Activated CD4-positive, alpha-beta memory T cell treated with anti-CD3 and anti-CD28 coated beads, Interleukin-2, amount 10 ng/mL, durations not matched to agents 7 days and 5 days (primary cell): Measurements from ENCODE around the gene AIFM3. TPM values are rescaled to one million over a fixed set of nuclear protein-coding genes. Genes with fewer than 3 reads are reported as not detected.
A peak's percentile ranks its signal among the peaks of the same experiment; 100 is the strongest.

ENCODE experiments used
- CTCF ChIA-PET: fragments of 350-600 bp; sonication (Branson Sonifier 250); formaldehyde crosslinking; loops from one replicate; lab custom pipeline; 2021; ENCODE audit warnings: antibody characterized with exemption, inconsistent platforms; lab: Charles Lee
- POLR2A ChIA-PET: fragments of 350-600 bp; sonication (Branson Sonifier 250); formaldehyde crosslinking; loops from one replicate; lab custom pipeline; 2021; ENCODE audit warnings: antibody characterized with exemption; lab: Charles Lee
- DNase-seq: peaks from one replicate; pipeline ENCODE4 v3.0.0-alpha.2; 2020
- H3K27ac Mint-ChIP-seq: one replicate; pipeline ENCODE4 v1.8.0; 2021; ENCODE audit warnings: mild to moderate bottlenecking, mixed read lengths
- H3K27me3 Mint-ChIP-seq: one replicate; pipeline ENCODE4 v1.8.0; 2021; ENCODE audit warnings: mixed read lengths
- H3K36me3 Mint-ChIP-seq: one replicate; pipeline ENCODE4 v1.8.0; 2021; ENCODE audit warnings: low read depth, mixed read lengths
- H3K4me1 Mint-ChIP-seq: one replicate; pipeline ENCODE4 v1.8.0; 2021; ENCODE audit warnings: mixed read lengths
- H3K4me3 Mint-ChIP-seq: one replicate; pipeline ENCODE4 v1.8.0; 2021; ENCODE audit warnings: mild to moderate bottlenecking, mixed read lengths
- H3K9me3 Mint-ChIP-seq: one replicate; pipeline ENCODE4 v1.8.0; 2021; ENCODE audit warnings: mixed read lengths
- total RNA-seq, 2 experiments: library from RNA; stranded (reverse); gene quantifications; one replicate each; pipeline ENCODE4 v1.2.3, GENCODE V29; 2021

Gene AIFM3
- total RNA-seq, 2 experiments from 2014 or later: 0.23 to 0.58 TPM

- Mint-ChIP-seq H3K36me3 (peaks cover 3% of the 10 kb centered on the region), H3K27ac (no peak overlapping the region), H3K9me3 (peaks cover 8% of the 10 kb centered on the region), H3K27me3 (no peaks in the 10 kb centered on the region), H3K4me1 (peaks cover 14% of the 10 kb centered on the region), H3K4me3 (no peak overlapping the region)
- DNase-seq: no peak
- POLR2A ChIA-PET: no interaction called here
- CTCF ChIA-PET: no interaction called here
These were observed 8.7 kb downstream of the AIFM3 start for GRCh38 chr22:20975541-20976290.

DNA sequence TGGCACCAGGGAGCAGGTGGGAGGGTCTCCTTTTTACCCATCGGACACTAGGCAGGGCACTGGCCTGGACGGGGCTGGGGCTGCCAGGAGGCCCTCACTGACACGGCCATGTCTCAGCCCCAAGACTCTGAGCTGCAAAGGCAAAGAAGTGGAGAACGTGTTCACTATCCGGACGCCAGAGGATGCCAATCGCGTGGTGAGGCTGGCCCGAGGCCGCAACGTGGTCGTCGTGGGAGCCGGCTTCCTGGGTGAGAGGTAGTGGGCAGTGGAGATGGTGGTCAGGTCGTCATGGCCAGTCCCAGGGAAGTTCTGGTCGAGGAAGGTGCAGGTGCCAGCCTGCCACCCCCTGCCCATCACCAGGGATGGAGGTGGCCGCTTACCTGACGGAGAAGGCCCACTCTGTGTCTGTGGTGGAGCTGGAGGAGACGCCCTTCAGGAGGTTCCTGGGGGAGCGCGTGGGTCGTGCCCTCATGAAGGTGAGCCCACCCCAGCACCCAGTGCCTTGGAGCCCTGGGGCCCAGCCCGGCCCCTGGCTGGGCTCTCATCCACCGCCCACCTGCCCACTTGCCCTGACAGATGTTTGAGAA is 9.3 kb downstream of the AIFM3 start:
- DNase-seq: no peak
- ChIA-PET CTCF (interaction anchor here (0.5 kb wide), 1 partner anchor 42 kb away, joined by 4 read pairs; no protein-coding TSS in a partner anchor), POLR2A (no interaction called here)
- Mint-ChIP-seq H3K27ac (no peak overlapping the region), H3K36me3 (peaks cover 3% of the 10 kb centered on the region), H3K4me1 (peaks cover 20% of the 10 kb centered on the region), H3K27me3 (no peaks in the 10 kb centered on the region), H3K4me3 (no peak overlapping the region), H3K9me3 (peaks cover 8% of the 10 kb centered on the region)

DNA sequence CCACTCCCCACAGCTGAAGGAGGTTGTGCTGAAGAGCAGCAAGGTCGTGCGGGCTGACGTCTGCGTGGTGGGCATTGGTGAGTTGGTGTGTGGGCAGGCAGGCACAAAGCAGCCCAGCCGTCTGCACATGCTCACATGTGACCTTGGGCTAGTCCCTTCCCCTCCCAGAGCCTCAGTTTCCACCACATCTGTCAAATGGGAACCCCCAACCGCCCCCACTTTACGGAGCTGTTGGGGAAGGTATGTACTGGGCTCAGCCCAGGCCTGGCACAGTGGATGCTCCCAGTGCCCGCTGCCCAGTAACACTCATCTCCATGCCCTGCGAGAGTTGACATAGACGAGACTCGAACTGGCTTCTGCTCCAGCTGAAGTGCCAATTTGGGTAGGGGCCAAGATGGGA is 10.0 kb downstream of the AIFM3 start:
- Mint-ChIP-seq H3K4me1 (peaks cover 21% of the 10 kb centered on the region), H3K9me3 (peaks cover 8% of the 10 kb centered on the region), H3K27ac (no peak overlapping the region), H3K27me3 (no peaks in the 10 kb centered on the region), H3K4me3 (no peak overlapping the region), H3K36me3 (peaks cover 3% of the 10 kb centered on the region)
- CTCF ChIA-PET: interaction anchor here (0.5 kb wide), 1 partner anchor 43 kb away, joined by 4 read pairs; no protein-coding TSS in a partner anchor
- POLR2A ChIA-PET: no interaction called here
- DNase-seq: no peak

- no peak overlapping the region for H3K4me3 Mint-ChIP-seq
- H3K27ac Mint-ChIP-seq: no peak overlapping the region
- peaks cover 6% of the 10 kb centered on the region for H3K36me3 Mint-ChIP-seq
- peaks cover 8% of the 10 kb centered on the region for H3K9me3 Mint-ChIP-seq
- peaks cover 24% of the 10 kb centered on the region for H3K4me1 Mint-ChIP-seq
- POLR2A ChIA-PET: no interaction called here
- H3K27me3 Mint-ChIP-seq: no peaks in the 10 kb centered on the region
- DNase-seq: no peak
- CTCF ChIA-PET: no interaction called here
These were observed 10.6 kb downstream of the AIFM3 start for GRCh38 chr22:20977516-20978170.

- POLR2A ChIA-PET: no interaction called here
- no peak overlapping the region for H3K4me3 Mint-ChIP-seq
- H3K27ac Mint-ChIP-seq: no peak overlapping the region
- H3K36me3 Mint-ChIP-seq: peaks cover 6% of the 10 kb centered on the region
- no peak for DNase-seq
- CTCF ChIA-PET: no interaction called here
- H3K27me3 Mint-ChIP-seq: no peaks in the 10 kb centered on the region
- peaks cover 8% of the 10 kb centered on the region for H3K9me3 Mint-ChIP-seq
- peaks cover 32% of the 10 kb centered on the region for H3K4me1 Mint-ChIP-seq
These were observed 11.4 kb downstream of the AIFM3 start for GRCh38 chr22:20978419-20978818.

DNA sequence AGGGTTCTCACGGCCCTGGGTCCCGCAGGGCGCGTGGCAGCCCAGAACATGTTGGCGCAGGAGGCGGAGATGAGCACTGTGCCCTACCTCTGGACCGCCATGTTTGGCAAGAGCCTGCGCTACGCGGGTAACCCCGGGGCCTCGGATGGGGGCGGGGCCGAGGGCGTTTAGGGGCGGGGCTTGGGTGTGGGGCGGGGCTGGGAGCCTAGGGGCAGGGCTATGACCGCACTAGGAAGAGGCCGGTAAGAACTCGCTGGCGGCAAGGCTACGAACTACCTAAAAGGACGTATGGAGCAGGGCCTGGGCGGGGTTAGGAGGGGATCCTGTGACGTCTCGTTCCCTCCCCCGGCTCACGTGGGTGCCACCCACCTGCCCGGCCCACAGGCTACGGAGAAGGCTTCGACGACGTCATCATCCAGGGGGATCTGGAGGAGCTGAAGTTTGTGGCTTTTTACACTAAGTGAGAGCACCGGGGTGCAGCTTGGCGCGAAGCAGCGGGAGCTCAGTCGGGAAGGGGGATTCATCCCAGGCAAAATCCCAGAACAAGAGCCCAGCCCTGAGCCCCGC is 12.3 kb downstream of the AIFM3 start:
- ChIA-PET CTCF (no interaction called here), POLR2A (interaction anchor here (1.1 kb wide), 1 partner anchor 23 kb away, joined by 4 read pairs; the partner anchor contains the start of gene THAP7)
- peak; percentile 62 for DNase-seq
- Mint-ChIP-seq H3K4me3 (peak overlapping the region; percentile 21), H3K4me1 (peaks cover 39% of the 10 kb centered on the region), H3K9me3 (peaks cover 8% of the 10 kb centered on the region), H3K36me3 (peaks cover 12% of the 10 kb centered on the region), H3K27me3 (no peaks in the 10 kb centered on the region), H3K27ac (no peak overlapping the region)

- DNase-seq: no peak
- no peaks in the 10 kb centered on the region for H3K27me3 Mint-ChIP-seq
- CTCF ChIA-PET: no interaction called here
- POLR2A ChIA-PET: interaction anchor here (1.1 to 1.2 kb wide), 2 partner anchors 8 to 22 kb away, joined by 3 to 4 read pairs; partner anchors contain the start of gene THAP7
- peaks cover 8% of the 10 kb centered on the region for H3K9me3 Mint-ChIP-seq
- no peak overlapping the region for H3K4me3 Mint-ChIP-seq
- H3K4me1 Mint-ChIP-seq: peaks cover 39% of the 10 kb centered on the region
- H3K27ac Mint-ChIP-seq: no peak overlapping the region
- peaks cover 12% of the 10 kb centered on the region for H3K36me3 Mint-ChIP-seq
These were observed 12.9 kb downstream of the AIFM3 start for GRCh38 chr22:20979940-20980453.

DNA sequence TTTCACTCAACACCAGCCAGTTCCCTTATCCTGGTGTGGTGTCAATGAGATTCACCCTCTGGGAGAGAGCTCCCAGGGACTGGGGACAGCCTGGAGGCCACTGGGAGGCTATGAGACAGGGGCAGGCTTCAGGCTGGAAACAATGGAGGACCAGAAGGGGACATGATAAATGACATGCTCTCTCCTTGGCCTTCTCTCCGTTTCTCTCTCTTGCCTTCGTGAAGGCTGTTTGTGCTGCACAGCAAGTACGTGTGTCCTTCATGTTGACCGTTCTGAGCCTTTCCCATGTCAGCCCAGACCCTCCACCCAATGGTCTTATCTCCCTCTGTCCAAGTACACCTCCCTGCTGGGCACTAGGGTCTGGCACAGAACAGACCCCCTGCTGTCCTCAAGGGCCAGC is 13.5 kb downstream of the AIFM3 start:
- no peaks in the 10 kb centered on the region for H3K27me3 Mint-ChIP-seq
- ChIA-PET POLR2A (interaction anchor here (1.2 kb wide), 1 partner anchor 8 kb away, joined by 3 read pairs; no protein-coding TSS in a partner anchor), CTCF (no interaction called here)
- peaks cover 39% of the 10 kb centered on the region for H3K4me1 Mint-ChIP-seq
- peaks cover 12% of the 10 kb centered on the region for H3K36me3 Mint-ChIP-seq
- peak overlapping the region; percentile 89 for H3K4me3 Mint-ChIP-seq
- H3K27ac Mint-ChIP-seq: no peak overlapping the region
- H3K9me3 Mint-ChIP-seq: peaks cover 8% of the 10 kb centered on the region
- no peak for DNase-seq

DNA sequence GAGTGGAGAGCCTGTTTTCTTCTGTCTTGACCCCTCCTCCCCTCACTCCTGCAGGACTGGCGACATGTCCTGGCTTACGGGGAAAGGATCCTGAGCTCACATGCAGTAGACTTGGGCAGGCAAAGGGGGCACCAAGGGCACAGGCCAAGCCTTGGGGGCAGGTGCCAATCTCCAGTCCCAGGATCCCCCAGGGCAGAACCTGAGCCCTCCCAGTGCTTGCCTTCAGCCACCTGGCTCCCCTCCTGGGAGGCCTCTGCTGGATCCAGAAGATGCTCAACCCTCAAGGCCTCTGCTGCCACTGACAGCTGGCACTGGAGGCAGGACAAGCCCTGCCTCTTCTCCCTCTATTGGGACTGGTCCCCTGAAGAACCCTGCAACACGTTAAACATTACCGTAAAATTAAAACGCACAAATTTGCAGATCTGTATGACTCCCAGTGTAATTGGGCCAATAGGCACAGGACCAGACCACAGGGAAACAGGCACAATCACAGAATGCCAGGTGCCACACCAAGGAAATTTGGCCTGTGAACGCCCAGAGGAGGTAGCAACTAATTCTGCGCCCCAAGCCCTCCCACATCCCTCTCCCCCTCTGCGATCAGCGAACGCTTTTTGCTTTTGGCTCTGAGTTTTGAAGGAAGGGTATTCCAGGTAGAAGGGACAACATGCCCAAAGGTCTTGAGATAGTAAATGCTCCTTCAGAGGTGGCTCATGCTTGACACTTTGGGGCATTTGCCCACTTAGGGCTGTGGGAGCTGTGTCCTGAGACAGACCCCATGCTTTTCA is 14.1 kb downstream of the AIFM3 start:
- POLR2A ChIA-PET: interaction anchor here (1.2 to 2.7 kb wide), 3 partner anchors 9 to 28 kb away, joined by 3 to 48 read pairs (median 3); partner anchors contain the start of gene THAP7
- H3K9me3 Mint-ChIP-seq: peaks cover 8% of the 10 kb centered on the region
- H3K4me1 Mint-ChIP-seq: peaks cover 39% of the 10 kb centered on the region
- peak overlapping the region; percentile 83 for H3K27ac Mint-ChIP-seq
- H3K4me3 Mint-ChIP-seq: peak overlapping the region; percentile 89
- H3K36me3 Mint-ChIP-seq: peaks cover 18% of the 10 kb centered on the region
- CTCF ChIA-PET: interaction anchor here (1.3 kb wide), 1 partner anchor 20 kb away, joined by 7 read pairs; no protein-coding TSS in a partner anchor
- H3K27me3 Mint-ChIP-seq: no peaks in the 10 kb centered on the region
- no peak for DNase-seq

- Mint-ChIP-seq H3K9me3 (peaks cover 8% of the 10 kb centered on the region), H3K27ac (peak within 1 kb of the TSS; percentile 83), H3K4me3 (peak within 1 kb of the TSS; percentile 89), H3K4me1 (peaks cover 39% of the 10 kb centered on the region), H3K36me3 (peaks cover 24% of the 10 kb centered on the region), H3K27me3 (no peaks in the 10 kb centered on the region)
- peak; percentile 85 for DNase-seq
- POLR2A ChIA-PET: interaction anchor here (0.6 to 2.7 kb wide), 7 partner anchors 9 to 519 kb away, joined by 3 to 48 read pairs (median 3); partner anchors contain the start of genes P2RX6 and THAP7
- CTCF ChIA-PET: interaction anchor here (1.0 to 1.3 kb wide), 2 partner anchors 19 to 20 kb away, joined by 4 to 7 read pairs; partner anchors contain the start of gene THAP7
These were observed 14.9 kb downstream of the AIFM3 start, which contains the start of gene LZTR1 for GRCh38 chr22:20981787-20982562. Gene LZTR1, plus strand, starts transcription at chr22:20982297. Its CDS starts 75 bp downstream, at chr22:20982372.

- Mint-ChIP-seq H3K27ac (peak overlapping the region; percentile 80), H3K4me3 (peak overlapping the region; percentile 89)
These were observed 15.5 kb downstream of the AIFM3 start for GRCh38 chr22:20982563-20982882.

More at GRCh38 chr22:20982563-20982882, 15.5 kb downstream of the AIFM3 start:
- Mint-ChIP-seq H3K9me3 (peaks cover 8% of the 10 kb centered on the region), H3K36me3 (peaks cover 25% of the 10 kb centered on the region), H3K27me3 (no peaks in the 10 kb centered on the region), H3K4me1 (peaks cover 39% of the 10 kb centered on the region)
- CTCF ChIA-PET: interaction anchor here (1.0 to 1.3 kb wide), 2 partner anchors 18 to 20 kb away, joined by 4 to 7 read pairs; partner anchors contain the start of gene THAP7
- POLR2A ChIA-PET: interaction anchor here (0.6 to 2.7 kb wide), 6 partner anchors 8 to 519 kb away, joined by 3 to 48 read pairs (median 4); partner anchors contain the start of genes P2RX6 and THAP7
- no peak for DNase-seq
